ENCODE data around the gene ABCA7. TPM values are rescaled to one million over a fixed set of nuclear protein-coding genes. Genes with fewer than 3 reads are reported as not detected.
A peak's percentile ranks its signal among the peaks of the same experiment; 100 is the strongest.
"Not testable (repeated sequence)": the region's sequence is repeated elsewhere in the genome, so short reads cannot be mapped to it uniquely, and the experiment has no call there.

ABCA7 gene
- total RNA-seq, 3 donors from 2014 or later (not counting 1 experiment from before 2014, with no cell fraction given), result 73.3 to 149 (median 121) TPM

GRCh38 chr19:1113986-1114483 lies 74.1 kb downstream of the ABCA7 start:
- no peaks in the 10 kb centered on the region for H3K27me3 ChIP-seq (ENCODE audit: control insufficient read depth, insufficient read depth, low read length)
- TF ChIP-seq, protein P1, sequence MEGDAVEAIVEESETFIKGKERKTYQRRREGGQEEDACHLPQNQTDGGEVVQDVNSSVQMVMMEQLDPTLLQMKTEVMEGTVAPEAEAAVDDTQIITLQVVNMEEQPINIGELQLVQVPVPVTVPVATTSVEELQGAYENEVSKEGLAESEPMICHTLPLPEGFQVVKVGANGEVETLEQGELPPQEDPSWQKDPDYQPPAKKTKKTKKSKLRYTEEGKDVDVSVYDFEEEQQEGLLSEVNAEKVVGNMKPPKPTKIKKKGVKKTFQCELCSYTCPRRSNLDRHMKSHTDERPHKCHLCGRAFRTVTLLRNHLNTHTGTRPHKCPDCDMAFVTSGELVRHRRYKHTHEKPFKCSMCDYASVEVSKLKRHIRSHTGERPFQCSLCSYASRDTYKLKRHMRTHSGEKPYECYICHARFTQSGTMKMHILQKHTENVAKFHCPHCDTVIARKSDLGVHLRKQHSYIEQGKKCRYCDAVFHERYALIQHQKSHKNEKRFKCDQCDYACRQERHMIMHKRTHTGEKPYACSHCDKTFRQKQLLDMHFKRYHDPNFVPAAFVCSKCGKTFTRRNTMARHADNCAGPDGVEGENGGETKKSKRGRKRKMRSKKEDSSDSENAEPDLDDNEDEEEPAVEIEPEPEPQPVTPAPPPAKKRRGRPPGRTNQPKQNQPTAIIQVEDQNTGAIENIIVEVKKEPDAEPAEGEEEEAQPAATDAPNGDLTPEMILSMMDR (IDR thresholded peaks at IDR 0.05), result no peak
- no peaks in the 10 kb centered on the region for H3K27me3 Mint-ChIP-seq (ENCODE audit: low read depth in 2 of 2)
- 96% methylated on average over 25 of the region's 25 CpGs for WGBS (ENCODE audit: insufficient coverage)
- H3K36me3 ChIP-seq (ENCODE audit: control insufficient read depth, insufficient read depth, low read length), result peaks cover 56% of the 10 kb centered on the region
- no peaks in the 10 kb centered on the region for H3K9me3 Mint-ChIP-seq
- intact Hi-C loops (cut with micrococcal nuclease), result loop anchor here (5.0 kb wide), 1 partner anchor 78 kb away; no protein-coding TSS in a partner anchor
- H3K9me3 ChIP-seq (ENCODE audit: control insufficient read depth, insufficient read depth, low read length), result no peaks in the 10 kb centered on the region
- H3K4me3 ChIP-seq (ENCODE audit: low read length), result no peak overlapping the region
- H3K36me3 Mint-ChIP-seq, result no peaks in the 10 kb centered on the region
- H3K4me1 ChIP-seq (ENCODE audit: control insufficient read depth, insufficient read depth, low read length), result peaks cover 13% of the 10 kb centered on the region
- H3K4me3 Mint-ChIP-seq, result no peak overlapping the region
- H3K27ac Mint-ChIP-seq, result peak overlapping the region in 1 of 2 donors; percentile 60
- no peaks in the 10 kb centered on the region for H3K4me1 Mint-ChIP-seq
- H3K27ac ChIP-seq (ENCODE audit: low read length), result no peak overlapping the region
- ATAC-seq (no peak), DNase-seq (peak in 1 of 2 donors; percentile 27)

DNA sequence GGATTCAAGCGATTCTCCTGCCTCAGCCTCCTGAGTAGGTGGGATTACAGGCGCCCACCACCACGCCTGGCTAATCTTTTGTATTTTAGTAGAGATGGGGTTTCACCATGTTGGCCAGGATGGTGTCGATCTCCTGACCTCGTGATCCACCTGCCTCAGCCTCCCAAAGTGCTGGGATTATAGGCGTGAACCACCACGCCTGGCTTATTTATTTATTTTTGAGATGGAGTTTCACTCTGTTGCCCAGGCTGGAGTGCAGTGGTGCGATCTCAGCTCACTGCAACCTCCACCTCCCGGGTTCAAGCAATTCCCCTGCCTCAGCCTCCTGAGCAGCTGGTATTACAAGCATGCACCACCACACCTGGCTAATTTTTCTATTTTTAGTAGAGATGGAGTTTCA lies 74.8 kb downstream of the ABCA7 start:
- intact Hi-C loops (cut with micrococcal nuclease), result loop anchor here (5.0 kb wide), 1 partner anchor 78 kb away; no protein-coding TSS in a partner anchor
- H3K4me3 Mint-ChIP-seq; H3K27me3 ChIP-seq (ENCODE audit: control insufficient read depth, insufficient read depth, low read length); H3K27ac ChIP-seq (ENCODE audit: low read length); H3K4me1 Mint-ChIP-seq; ATAC-seq; H3K27me3 Mint-ChIP-seq (ENCODE audit: low read depth in 2 of 2); H3K9me3 ChIP-seq (ENCODE audit: control insufficient read depth, insufficient read depth, low read length); H3K36me3 Mint-ChIP-seq; H3K4me3 ChIP-seq (ENCODE audit: low read length); H3K9me3 Mint-ChIP-seq; DNase-seq; H3K27ac Mint-ChIP-seq: not testable (repeated sequence)
- H3K36me3 ChIP-seq (ENCODE audit: control insufficient read depth, insufficient read depth, low read length), result peaks cover 61% of the 10 kb centered on the region
- peaks cover 13% of the 10 kb centered on the region for H3K4me1 ChIP-seq (ENCODE audit: control insufficient read depth, insufficient read depth, low read length)
- WGBS (ENCODE audit: insufficient coverage), result 90% methylated on average over 8 of the region's 9 CpGs

Other genes with a start within 250 kb of the ABCA7 start
- 100 to 1,000 TPM; 302 to 350 (median 345) TPM for gene PTBP1, start 242.7 kb upstream of the ABCA7 start, total RNA-seq
- gene PLPPR3, start 218.2 kb upstream of the ABCA7 start, total RNA-seq, result not detected
- gene AZU1, start 212.3 kb upstream of the ABCA7 start, total RNA-seq, result 1 to 10 TPM in 2 of 3 donors, under 1 TPM in 1; 0.87 to 2.5 (median 1.8) TPM
- gene PRTN3, start 199.1 kb upstream of the ABCA7 start, total RNA-seq, result under 1 TPM in 2 of 3 donors, not detected in 1; 0.36 to 0.73 TPM
- 1 to 10 TPM in 2 of 3 donors, not detected in 1; 1.7 to 1.8 TPM for gene ELANE, start 187.8 kb upstream of the ABCA7 start, total RNA-seq
- 10 to 100 TPM in 2 of 3 donors, 1 to 10 TPM in 1; 2.9 to 47.5 (median 10.4) TPM for gene CFD, start 180.4 kb upstream of the ABCA7 start, total RNA-seq
- 10 to 100 TPM; 44.2 to 50.1 (median 44.7) TPM for gene MED16, start 146.9 kb upstream of the ABCA7 start, total RNA-seq
- gene RNU6-9, start 146.6 kb upstream of the ABCA7 start, total RNA-seq, result not detected
- 100 to 1,000 TPM in 1 of 3 donors, 10 to 100 TPM in 2; 88.7 to 106 (median 97.8) TPM for gene R3HDM4, start 126.9 kb upstream of the ABCA7 start, total RNA-seq
- under 1 TPM in 1 of 3 donors, not detected in 2; 0.31 TPM for gene KISS1R, start 122.8 kb upstream of the ABCA7 start, total RNA-seq
- gene ARID3A, start 114.1 kb upstream of the ABCA7 start, total RNA-seq, result 10 to 100 TPM; 15.9 to 24.6 (median 24.2) TPM
- 10 to 100 TPM; 17.5 to 25.4 (median 22.7) TPM for gene WDR18, start 55.8 kb upstream of the ABCA7 start, total RNA-seq
- under 1 TPM in 2 of 3 donors, not detected in 1; 0.09 to 0.15 TPM for gene GRIN3B, start 39.7 kb upstream of the ABCA7 start, total RNA-seq
- gene TMEM259, start 19.0 kb upstream of the ABCA7 start, total RNA-seq, result 100 to 1,000 TPM; 310 to 354 (median 317) TPM
- gene RNU6-2, start 18.6 kb upstream of the ABCA7 start, total RNA-seq, result not detected
- 100 to 1,000 TPM; 163 to 276 (median 179) TPM for gene CNN2, start 13.5 kb upstream of the ABCA7 start, total RNA-seq
- gene ARHGAP45, start 27.1 kb downstream of the ABCA7 start, total RNA-seq, result 100 to 1,000 TPM; 535 to 601 (median 560) TPM
- gene POLR2E, start 55.3 kb downstream of the ABCA7 start, total RNA-seq, result 100 to 1,000 TPM in 1 of 3 donors, 10 to 100 TPM in 2; 77.3 to 105 (median 91.6) TPM
- 100 to 1,000 TPM; 108 to 126 (median 121) TPM for gene GPX4, start 63.9 kb downstream of the ABCA7 start, total RNA-seq
- 100 to 1,000 TPM in 1 of 3 donors, 10 to 100 TPM in 2; 92.0 to 106 (median 94.3) TPM for gene SBNO2, start 134.2 kb downstream of the ABCA7 start, total RNA-seq
- 10 to 100 TPM; 51.5 to 61.1 (median 54.0) TPM for gene STK11, start 165.7 kb downstream of the ABCA7 start, total RNA-seq
- under 1 TPM in 2 of 3 donors, not detected in 1; 0.14 to 0.41 TPM for gene CBARP, start 197.9 kb downstream of the ABCA7 start, total RNA-seq
- 100 to 1,000 TPM in 2 of 3 donors, 10 to 100 TPM in 1; 88.6 to 119 (median 104) TPM for gene ATP5F1D, start 201.6 kb downstream of the ABCA7 start, total RNA-seq
- 100 to 1,000 TPM; 296 to 367 (median 314) TPM for gene MIDN, start 208.5 kb downstream of the ABCA7 start, total RNA-seq
- 100 to 1,000 TPM; 410 to 454 (median 440) TPM for gene CIRBP, start 229.2 kb downstream of the ABCA7 start, total RNA-seq
- 10 to 100 TPM; 26.6 to 33.4 (median 27.1) TPM for gene FAM174C, start 235.4 kb downstream of the ABCA7 start, total RNA-seq
- gene EFNA2, start 245.8 kb downstream of the ABCA7 start, total RNA-seq, result not detected